Thoracic aorta (tissue), 2 donors: ENCODE data around the gene RAI1. TPM values are rescaled to one million over a fixed set of nuclear protein-coding genes. Genes with fewer than 3 reads are reported as not detected.

Experiments used
- ATAC-seq: fragments of 150-250 bp; one replicate; pipeline ENCODE4 v1.8.0; 2017; ENCODE audit warnings: low read depth; ENCODE audit not compliant: insufficient number of reproducible peaks, low FRiP score
- DNase-seq: peaks from one replicate; pipeline ENCODE4 v3.0.0-alpha.2; 2020; ENCODE audit warnings: low spot score
- H3K27ac ChIP-seq, 2 donors: fragments of 200-600 bp; sonication (generic); 1 replicate in 1 of 2; 2 replicates in 1 of 2; pipeline ENCODE4 v1.5.1; 2016; ENCODE audit warnings: mild to moderate bottlenecking in 2 of 2, moderate library complexity in 2 of 2
- H3K27me3 ChIP-seq: fragments of 200-600 bp; sonication (generic); replicated peaks from 2 replicates; pipeline ENCODE4 v1.6.0; 2016; ENCODE audit warnings: mild to moderate bottlenecking; ENCODE audit not compliant: insufficient read depth
- H3K36me3 ChIP-seq: fragments of 200-600 bp; sonication (generic); one replicate; pipeline ENCODE4 v1.5.1; 2016
- H3K4me1 ChIP-seq, 2 donors: fragments of 200-600 bp; sonication (generic); 1 replicate in 1 of 2; 2 replicates in 1 of 2; pipeline versions ENCODE4 v1.5.1 to v1.6.0; 2016; ENCODE audit warnings: low read depth in 2 of 2, mild to moderate bottlenecking in 1 of 2; ENCODE audit not compliant: control insufficient read depth in 1 of 2
- H3K4me3 ChIP-seq: fragments of 200-600 bp; sonication (generic); 2 replicates; pipeline ENCODE4 v1.5.1; 2016; ENCODE audit warnings: mild to moderate bottlenecking
- H3K9me3 ChIP-seq: fragments of 200-600 bp; sonication (generic); 2 replicates; pipeline ENCODE4 v1.5.1; 2016
- total RNA-seq, 2 donors: library from RNA; depleted of rRNA; stranded (reverse); fragments of >200 nt; gene quantifications; one replicate each; pipeline versions ENCODE4 v1.1.0 to v1.2.3, GENCODE V29; 2016
- TF ChIP-seq, protein P1 (sequence below): fragments of 200-600 bp; sonication (generic); IDR thresholded peaks from one replicate; pipeline ENCODE4 v1.5.1; 2019; ENCODE audit warnings: antibody characterized with exemption

Gene RAI1
- total RNA-seq, 2 donors from 2014 or later: 21.0 to 31.5 TPM

DNA sequence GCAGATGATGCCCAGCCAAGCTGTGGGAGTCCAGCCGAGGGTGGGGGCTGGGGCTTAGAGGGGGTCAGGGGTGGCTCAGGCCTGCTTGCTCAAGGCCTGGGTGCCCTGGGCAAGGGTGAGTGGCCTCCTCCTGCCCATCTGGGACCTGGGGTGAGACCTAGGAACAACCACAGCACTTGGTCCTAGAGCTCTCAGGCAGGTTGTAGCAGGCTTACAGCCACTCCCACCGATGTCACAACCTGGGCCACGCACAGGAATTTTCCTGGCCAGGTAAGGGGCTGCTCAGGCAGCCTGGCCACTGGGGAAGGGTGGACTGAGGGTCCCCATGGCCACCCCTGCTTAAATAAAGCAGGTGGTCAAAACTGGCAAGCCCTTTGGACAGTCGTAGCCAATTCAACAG, 161.8 kb downstream of the RAI1 start:
- H3K4me1 ChIP-seq: peaks cover 15 to 41% of the 10 kb centered on the region in 2 donors
- H3K27ac ChIP-seq: no peak overlapping the region

GRCh38 chr17:17844079-17844478, 162.8 kb downstream of the RAI1 start:
- H3K4me3 ChIP-seq: no peak overlapping the region
- DNase-seq (no peak), ATAC-seq (no peak)
- H3K27me3 ChIP-seq: no peaks in the 10 kb centered on the region
- no peak overlapping the region for H3K27ac ChIP-seq
- TF ChIP-seq, protein P1, sequence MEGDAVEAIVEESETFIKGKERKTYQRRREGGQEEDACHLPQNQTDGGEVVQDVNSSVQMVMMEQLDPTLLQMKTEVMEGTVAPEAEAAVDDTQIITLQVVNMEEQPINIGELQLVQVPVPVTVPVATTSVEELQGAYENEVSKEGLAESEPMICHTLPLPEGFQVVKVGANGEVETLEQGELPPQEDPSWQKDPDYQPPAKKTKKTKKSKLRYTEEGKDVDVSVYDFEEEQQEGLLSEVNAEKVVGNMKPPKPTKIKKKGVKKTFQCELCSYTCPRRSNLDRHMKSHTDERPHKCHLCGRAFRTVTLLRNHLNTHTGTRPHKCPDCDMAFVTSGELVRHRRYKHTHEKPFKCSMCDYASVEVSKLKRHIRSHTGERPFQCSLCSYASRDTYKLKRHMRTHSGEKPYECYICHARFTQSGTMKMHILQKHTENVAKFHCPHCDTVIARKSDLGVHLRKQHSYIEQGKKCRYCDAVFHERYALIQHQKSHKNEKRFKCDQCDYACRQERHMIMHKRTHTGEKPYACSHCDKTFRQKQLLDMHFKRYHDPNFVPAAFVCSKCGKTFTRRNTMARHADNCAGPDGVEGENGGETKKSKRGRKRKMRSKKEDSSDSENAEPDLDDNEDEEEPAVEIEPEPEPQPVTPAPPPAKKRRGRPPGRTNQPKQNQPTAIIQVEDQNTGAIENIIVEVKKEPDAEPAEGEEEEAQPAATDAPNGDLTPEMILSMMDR: no peak
- no peaks in the 10 kb centered on the region for H3K9me3 ChIP-seq
- H3K36me3 ChIP-seq: peaks cover 5% of the 10 kb centered on the region
- H3K4me1 ChIP-seq: peaks cover 21 to 41% of the 10 kb centered on the region in 2 donors

More for the DNA sequence above, 161.8 kb downstream of the RAI1 start:
- Histone ChIP-seq H3K27me3 (no peaks in the 10 kb centered on the region), H3K4me3 (no peak overlapping the region), H3K36me3 (peaks cover 5% of the 10 kb centered on the region), H3K9me3 (no peaks in the 10 kb centered on the region)
- TF ChIP-seq, protein P1: no peak
- ATAC-seq (no peak), DNase-seq (no peak)

GRCh38 chr17:17844500-17844899, 163.2 kb downstream of the RAI1 start:
- ATAC-seq (no peak), DNase-seq (no peak)
- Histone ChIP-seq H3K36me3 (peaks cover 5% of the 10 kb centered on the region), H3K27me3 (no peaks in the 10 kb centered on the region), H3K4me3 (no peak overlapping the region), H3K27ac (no peak overlapping the region), H3K9me3 (no peaks in the 10 kb centered on the region), H3K4me1 (peaks cover 24 to 41% of the 10 kb centered on the region in 2 donors)
- TF ChIP-seq, protein P1: no peak

GRCh38 chr17:17845046-17845775, 164.0 kb downstream of the RAI1 start:
- DNase-seq: no peak
- no peak for ATAC-seq
- Histone ChIP-seq H3K9me3 (no peaks in the 10 kb centered on the region), H3K36me3 (peaks cover 5% of the 10 kb centered on the region), H3K27ac (no peak overlapping the region), H3K27me3 (no peaks in the 10 kb centered on the region), H3K4me1 (peaks cover 27 to 44% of the 10 kb centered on the region in 2 donors), H3K4me3 (no peak overlapping the region)
- TF ChIP-seq, protein P1: no peak

GRCh38 chr17:17846003-17846402, 164.7 kb downstream of the RAI1 start:
- Histone ChIP-seq H3K9me3 (no peaks in the 10 kb centered on the region), H3K27ac (no peak overlapping the region), H3K36me3 (peaks cover 5% of the 10 kb centered on the region), H3K4me1 (peaks cover 21 to 42% of the 10 kb centered on the region in 2 donors), H3K27me3 (no peaks in the 10 kb centered on the region), H3K4me3 (no peak overlapping the region)
- ATAC-seq (no peak), DNase-seq (no peak)
- TF ChIP-seq, protein P1: no peak
